SU-DHL-6 (cell line): ENCODE results near the gene SLC4A5.

Source experiments
- H2AFZ ChIP-seq: fragments of 200-600 bp; sonication (generic); 2 replicates; pipeline ENCODE4 v1.6.1; 2014; ENCODE audit warnings: low read depth, mild to moderate bottlenecking, moderate library complexity, mixed read lengths, antibody characterized with exemption, low read length; ENCODE audit not compliant: severe bottlenecking
- H3F3A ChIP-seq: fragments of 200-600 bp; shearing (Covaris generic); 2 replicates; pipeline ENCODE4 v1.6.0; 2016; ENCODE audit warnings: antibody characterized with exemption, mild to moderate bottlenecking; ENCODE audit not compliant: insufficient read depth
- H3K27ac ChIP-seq: fragments of 200-600 bp; sonication (generic); 2 replicates; pipeline ENCODE4 v1.5.1; 2016; ENCODE audit warnings: low read depth, mild to moderate bottlenecking, low read length, moderate library complexity, mixed read lengths
- H3K27me3 ChIP-seq: fragments of 200-600 bp; sonication (generic), shearing (Covaris generic); 2 replicates; pipeline ENCODE4 v1.6.0; 2014; ENCODE audit warnings: mild to moderate bottlenecking, low read length
- H3K36me3 ChIP-seq: fragments of 200-600 bp; sonication (generic); 2 replicates; pipeline ENCODE4 v1.6.1; 2014; ENCODE audit warnings: mild to moderate bottlenecking, low read length, mixed read lengths
- H3K4me2 ChIP-seq: fragments of 300-600, 200-600 bp; shearing (Covaris generic), sonication (generic); 2 replicates; pipeline ENCODE4 v1.6.0; 2014; ENCODE audit warnings: low read length, low read depth, mild to moderate bottlenecking; ENCODE audit not compliant: poor library complexity, severe bottlenecking
- H3K4me3 ChIP-seq: fragments of 200-600 bp; sonication (generic); 2 replicates; pipeline ENCODE4 v1.5.1; 2014; ENCODE audit warnings: antibody characterized with exemption, low read length, mild to moderate bottlenecking, mixed read lengths; ENCODE audit not compliant: insufficient read depth, poor library complexity, severe bottlenecking
- H3K79me2 ChIP-seq: fragments of 200-600 bp; sonication (generic); 2 replicates; pipeline ENCODE4 v1.6.1; 2014; ENCODE audit warnings: mild to moderate bottlenecking, low read length, moderate library complexity; ENCODE audit not compliant: insufficient read depth
- H3K9ac ChIP-seq: fragments of 200-600 bp; sonication (generic); 2 replicates; pipeline ENCODE4 v1.7.0; 2014; ENCODE audit warnings: mild to moderate bottlenecking, low read length
- H3K9me2 ChIP-seq: fragments of 200-600 bp; sonication (generic); replicated peaks from 2 replicates; pipeline ENCODE4 v1.6.1; 2014; ENCODE audit warnings: low read length; ENCODE audit not compliant: insufficient read depth
- H3K9me3 ChIP-seq: fragments of 200-600 bp; sonication (generic); 2 replicates; pipeline ENCODE4 v1.6.1; 2014; ENCODE audit warnings: low read length, mixed read lengths; ENCODE audit not compliant: insufficient read depth
- H4K20me1 ChIP-seq: fragments of 200-600 bp; sonication (generic); 2 replicates; pipeline ENCODE4 v1.6.1; 2014; ENCODE audit warnings: low read depth, mild to moderate bottlenecking, antibody characterized with exemption, low read length, moderate library complexity, mixed read lengths
- EZH2phosphoT487 ChIP-seq: fragments of 200-600 bp; sonication (generic), shearing (Covaris generic); conservative IDR thresholded peaks from 2 replicates; pipeline ENCODE4 v1.6.1; 2018; ENCODE audit warnings: mild to moderate bottlenecking, antibody characterized with exemption, low read length, moderate library complexity, mixed read lengths
- TF ChIP-seq, protein P1 (sequence below): fragments of 200-600 bp; sonication (generic); IDR thresholded peaks from one replicate; pipeline ENCODE4 v1.5.1; 2017; ENCODE audit warnings: antibody characterized with exemption, mild to moderate bottlenecking, low read length, moderate library complexity; ENCODE audit not compliant: insufficient read depth, poor library complexity, severe bottlenecking

Gene SLC4A5

DNA sequence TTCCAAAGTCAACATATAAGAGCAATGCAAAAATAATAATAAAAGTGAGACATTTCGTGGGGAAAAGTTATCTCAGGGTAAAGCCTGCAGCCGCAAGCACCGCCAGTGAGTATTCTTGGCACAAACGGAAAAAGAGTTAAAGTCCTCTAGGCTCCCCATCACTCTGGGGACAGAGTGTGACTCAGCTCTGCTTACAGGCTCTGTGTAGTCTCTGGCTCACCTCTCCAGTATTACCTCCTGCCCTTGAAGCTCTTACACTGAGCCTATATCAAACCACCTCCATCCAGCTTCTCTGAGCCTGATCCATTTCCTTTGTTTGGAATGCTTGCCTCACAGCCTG, 89.3 kb downstream of the SLC4A5 start:
- H4K20me1 ChIP-seq = no peaks in the 10 kb centered on the region
- no peak overlapping the region for H3K9ac ChIP-seq
- no peak overlapping the region for H3K4me2 ChIP-seq
- no peak overlapping the region for H3K27ac ChIP-seq
- H3K79me2 ChIP-seq = no peaks in the 10 kb centered on the region
- no peaks in the 10 kb centered on the region for H3F3A ChIP-seq
- no peaks in the 10 kb centered on the region for H3K9me3 ChIP-seq
- no peak overlapping the region for H3K4me3 ChIP-seq
- H3K36me3 ChIP-seq = no peaks in the 10 kb centered on the region
- H2AFZ ChIP-seq = no peak overlapping the region
- no peaks in the 10 kb centered on the region for H3K27me3 ChIP-seq
- no peaks in the 10 kb centered on the region for H3K9me2 ChIP-seq
- TF ChIP-seq, protein P1, sequence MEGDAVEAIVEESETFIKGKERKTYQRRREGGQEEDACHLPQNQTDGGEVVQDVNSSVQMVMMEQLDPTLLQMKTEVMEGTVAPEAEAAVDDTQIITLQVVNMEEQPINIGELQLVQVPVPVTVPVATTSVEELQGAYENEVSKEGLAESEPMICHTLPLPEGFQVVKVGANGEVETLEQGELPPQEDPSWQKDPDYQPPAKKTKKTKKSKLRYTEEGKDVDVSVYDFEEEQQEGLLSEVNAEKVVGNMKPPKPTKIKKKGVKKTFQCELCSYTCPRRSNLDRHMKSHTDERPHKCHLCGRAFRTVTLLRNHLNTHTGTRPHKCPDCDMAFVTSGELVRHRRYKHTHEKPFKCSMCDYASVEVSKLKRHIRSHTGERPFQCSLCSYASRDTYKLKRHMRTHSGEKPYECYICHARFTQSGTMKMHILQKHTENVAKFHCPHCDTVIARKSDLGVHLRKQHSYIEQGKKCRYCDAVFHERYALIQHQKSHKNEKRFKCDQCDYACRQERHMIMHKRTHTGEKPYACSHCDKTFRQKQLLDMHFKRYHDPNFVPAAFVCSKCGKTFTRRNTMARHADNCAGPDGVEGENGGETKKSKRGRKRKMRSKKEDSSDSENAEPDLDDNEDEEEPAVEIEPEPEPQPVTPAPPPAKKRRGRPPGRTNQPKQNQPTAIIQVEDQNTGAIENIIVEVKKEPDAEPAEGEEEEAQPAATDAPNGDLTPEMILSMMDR = no peak
- no peak for TF ChIP-seq EZH2phosphoT487

DNA sequence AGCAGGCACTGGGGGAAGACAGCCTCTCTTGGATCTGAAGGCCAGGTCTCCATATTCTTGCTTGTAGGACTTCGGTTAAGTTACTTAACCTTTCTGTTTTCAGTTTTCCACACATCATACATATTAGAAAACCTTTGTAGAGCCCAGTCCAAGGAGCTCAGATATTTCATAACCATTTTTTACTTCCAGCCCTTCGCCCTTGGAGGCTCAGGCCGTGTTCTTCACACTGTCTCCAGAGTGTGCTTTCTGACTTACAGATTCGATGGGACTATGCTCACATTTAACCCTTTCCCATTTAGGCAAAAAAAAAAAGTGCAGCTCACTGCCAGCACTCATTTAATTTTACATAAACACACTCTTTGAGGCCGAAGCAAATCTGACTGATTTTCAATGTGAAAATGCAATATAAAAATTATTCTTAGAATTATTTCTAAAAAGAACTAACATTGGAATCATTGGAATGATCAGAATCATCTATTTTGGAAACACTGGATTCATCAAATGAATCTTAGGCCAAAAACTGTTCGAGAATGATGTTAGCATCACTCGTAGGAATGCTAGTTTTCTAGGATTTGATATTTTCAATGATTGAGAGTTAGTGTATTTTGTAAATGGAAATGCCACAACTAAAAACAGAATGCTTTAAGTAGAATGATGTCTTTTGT, 89.8 kb downstream of the SLC4A5 start:
- Histone ChIP-seq H3K9me3 (no peaks in the 10 kb centered on the region), H3K36me3 (no peaks in the 10 kb centered on the region), H2AFZ (no peak overlapping the region), H3K9ac (no peak overlapping the region), H3K4me3 (no peak overlapping the region), H3K9me2 (no peaks in the 10 kb centered on the region), H4K20me1 (no peaks in the 10 kb centered on the region), H3K4me2 (no peak overlapping the region), H3F3A (no peaks in the 10 kb centered on the region), H3K79me2 (no peaks in the 10 kb centered on the region), H3K27me3 (no peaks in the 10 kb centered on the region), H3K27ac (no peak overlapping the region)
- TF ChIP-seq EZH2phosphoT487 = no peak
- TF ChIP-seq, protein P1 = no peak

DNA sequence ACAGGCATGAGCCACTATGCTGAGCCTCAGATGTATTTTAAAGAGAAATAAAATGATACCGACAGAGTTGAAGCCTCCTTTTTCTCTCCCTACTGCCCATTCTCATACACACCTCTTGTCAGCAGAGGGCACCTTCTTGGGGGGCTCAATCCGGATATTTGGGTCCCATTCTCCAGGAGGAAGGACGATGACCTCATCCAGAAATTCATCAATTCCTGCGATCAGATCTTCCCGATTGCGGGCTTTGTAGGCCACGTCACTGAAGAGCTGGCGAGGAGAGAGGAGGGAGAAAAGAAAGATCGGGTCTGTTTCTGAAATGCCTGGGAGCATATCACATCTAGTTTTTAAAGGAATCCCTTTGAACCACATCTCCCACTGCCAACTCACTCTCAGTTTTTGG, 90.4 kb downstream of the SLC4A5 start:
- no peak for TF ChIP-seq EZH2phosphoT487
- TF ChIP-seq, protein P1 = no peak
- H3K9ac ChIP-seq = no peak overlapping the region

More for the DNA sequence above, 90.4 kb downstream of the SLC4A5 start:
- Histone ChIP-seq H3K79me2 (no peaks in the 10 kb centered on the region), H2AFZ (no peak overlapping the region), H3F3A (no peaks in the 10 kb centered on the region), H3K4me2 (no peak overlapping the region), H3K36me3 (no peaks in the 10 kb centered on the region), H4K20me1 (no peaks in the 10 kb centered on the region), H3K9me2 (no peaks in the 10 kb centered on the region), H3K27ac (no peak overlapping the region), H3K9me3 (no peaks in the 10 kb centered on the region), H3K27me3 (no peaks in the 10 kb centered on the region), H3K4me3 (no peak overlapping the region)
